Measurements from ENCODE around the gene TTC23L.
A peak's percentile ranks its signal among the peaks of the same experiment; 100 is the strongest.

Gene TTC23L

DNA sequence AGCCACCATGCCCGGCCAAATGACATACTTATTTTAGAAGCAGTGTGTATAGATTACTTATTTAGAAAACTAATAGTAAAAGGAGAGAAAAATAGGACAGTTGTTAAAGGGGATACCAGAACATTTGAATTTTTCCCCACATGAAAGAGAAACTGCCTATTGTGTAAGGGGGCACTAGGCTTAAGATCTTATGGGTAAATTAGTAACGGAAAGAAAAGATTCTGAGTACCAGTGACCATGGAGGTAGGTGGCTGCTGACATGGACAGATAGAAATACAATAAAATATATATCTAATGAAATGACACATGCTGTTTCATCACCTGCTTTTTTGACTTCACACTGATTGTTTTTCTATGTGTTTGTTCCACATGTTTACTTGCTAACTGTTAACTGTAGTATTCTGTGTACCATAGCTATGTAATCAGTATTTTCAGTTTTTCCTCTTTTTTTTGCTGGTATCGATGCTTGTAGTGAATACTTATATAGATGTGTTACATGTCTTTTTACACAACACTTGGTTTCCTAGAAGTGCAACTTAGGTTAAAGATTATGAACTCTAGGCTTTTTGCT, 87.4 kb downstream of the TTC23L start:
- no peak overlapping the region for H3K4me3 ChIP-seq (ENCODE audit: low read depth, low read length)
- no peak for DNase-seq (ENCODE audit: low read depth)
- TF ChIP-seq, protein P1, sequence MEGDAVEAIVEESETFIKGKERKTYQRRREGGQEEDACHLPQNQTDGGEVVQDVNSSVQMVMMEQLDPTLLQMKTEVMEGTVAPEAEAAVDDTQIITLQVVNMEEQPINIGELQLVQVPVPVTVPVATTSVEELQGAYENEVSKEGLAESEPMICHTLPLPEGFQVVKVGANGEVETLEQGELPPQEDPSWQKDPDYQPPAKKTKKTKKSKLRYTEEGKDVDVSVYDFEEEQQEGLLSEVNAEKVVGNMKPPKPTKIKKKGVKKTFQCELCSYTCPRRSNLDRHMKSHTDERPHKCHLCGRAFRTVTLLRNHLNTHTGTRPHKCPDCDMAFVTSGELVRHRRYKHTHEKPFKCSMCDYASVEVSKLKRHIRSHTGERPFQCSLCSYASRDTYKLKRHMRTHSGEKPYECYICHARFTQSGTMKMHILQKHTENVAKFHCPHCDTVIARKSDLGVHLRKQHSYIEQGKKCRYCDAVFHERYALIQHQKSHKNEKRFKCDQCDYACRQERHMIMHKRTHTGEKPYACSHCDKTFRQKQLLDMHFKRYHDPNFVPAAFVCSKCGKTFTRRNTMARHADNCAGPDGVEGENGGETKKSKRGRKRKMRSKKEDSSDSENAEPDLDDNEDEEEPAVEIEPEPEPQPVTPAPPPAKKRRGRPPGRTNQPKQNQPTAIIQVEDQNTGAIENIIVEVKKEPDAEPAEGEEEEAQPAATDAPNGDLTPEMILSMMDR (IDR thresholded peaks at IDR 0.05; ENCODE audit: insufficient read depth, low read depth, low read length, missing control alignments), result no peak

DNA sequence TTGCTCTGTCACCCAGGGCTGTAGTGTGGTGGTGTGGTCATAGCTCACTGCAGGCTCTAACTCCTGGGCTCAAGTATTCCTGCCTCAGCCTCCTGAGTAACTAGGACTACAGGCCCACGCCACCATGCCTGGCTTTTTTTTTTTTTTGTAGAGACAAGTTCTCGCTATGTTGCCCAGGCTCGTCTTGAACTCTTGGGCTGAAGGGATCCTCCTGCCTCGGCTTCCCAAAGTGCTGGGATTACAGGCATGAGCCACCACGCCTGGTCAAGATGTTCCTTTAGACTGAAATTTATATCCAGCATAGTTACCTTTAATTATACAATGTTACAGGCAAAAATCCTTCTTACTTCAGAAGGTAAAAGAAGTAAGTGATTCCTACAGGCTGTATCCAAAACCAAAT, 88.8 kb downstream of the TTC23L start:
- TF ChIP-seq, protein P1 (IDR thresholded peaks at IDR 0.05; ENCODE audit: insufficient read depth, low read depth, low read length, missing control alignments), result no peak
- DNase-seq (ENCODE audit: low read depth), result no peak
- H3K4me3 ChIP-seq (ENCODE audit: low read depth, low read length), result no peak overlapping the region

DNA sequence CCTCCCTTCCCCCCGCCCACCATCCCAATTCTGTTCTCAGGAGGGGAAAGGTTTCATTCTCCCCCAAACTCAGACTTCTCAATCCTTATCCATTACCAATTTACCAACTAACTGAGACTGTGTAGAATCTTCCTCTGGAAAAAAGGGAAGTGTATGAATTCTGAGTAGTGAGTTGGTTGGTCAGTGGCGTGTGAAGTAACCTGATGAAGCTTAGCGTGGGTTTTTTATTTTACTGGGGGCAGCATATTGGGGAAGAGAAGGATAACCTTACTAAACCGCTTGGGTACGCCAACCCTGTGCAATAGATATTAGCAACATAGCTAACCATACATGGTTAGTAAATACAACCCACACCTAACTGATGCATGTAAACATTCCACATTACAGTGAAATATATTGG, 89.3 kb downstream of the TTC23L start:
- no peak for DNase-seq (ENCODE audit: low read depth)
- H3K4me3 ChIP-seq (ENCODE audit: low read depth, low read length), result no peak overlapping the region

DNA sequence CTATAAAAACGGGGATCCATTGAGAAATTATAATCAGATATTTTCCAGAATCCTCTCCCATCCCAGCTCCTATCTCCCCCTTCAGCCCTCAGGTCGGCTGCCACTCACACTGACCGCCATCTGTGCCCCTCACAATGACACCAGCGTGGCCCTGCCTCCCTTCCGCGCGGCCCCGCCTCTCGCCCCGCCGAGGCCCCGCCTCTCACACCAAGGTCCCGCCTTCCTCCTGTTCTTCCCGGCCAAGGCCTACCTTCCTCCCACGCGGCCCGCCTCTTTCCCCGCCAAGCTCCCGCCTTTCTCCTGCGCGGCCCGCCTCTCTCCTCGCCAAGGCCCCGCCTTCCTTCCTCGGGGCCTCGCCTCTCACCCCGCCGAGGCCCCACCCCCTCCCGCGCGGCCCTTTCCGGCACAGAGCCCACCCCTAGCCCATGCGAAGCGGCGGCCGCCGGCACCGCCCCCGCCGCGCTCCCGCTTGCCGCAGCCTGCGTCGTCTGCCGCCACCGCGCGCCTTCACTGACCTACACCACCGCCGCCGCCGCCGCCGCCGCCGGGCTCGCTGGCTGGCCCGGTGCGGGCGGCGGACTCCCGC, 90.3 kb downstream of the TTC23L start, which contains the start of gene DNAJC21:
TSS of gene DNAJC21 (plus strand) at position 426 of the 586 bp plus-strand sequence. CDS start 261 bp downstream, outside the sequence.
- TF ChIP-seq, protein P1 (IDR thresholded peaks at IDR 0.05; ENCODE audit: insufficient read depth, low read depth, low read length, missing control alignments), result no peak
- peak; percentile 98 for DNase-seq (ENCODE audit: low read depth)
- H3K4me3 ChIP-seq (ENCODE audit: low read depth, low read length), result peak within 1 kb of the TSS; percentile 88

More for the DNA sequence above, 89.3 kb downstream of the TTC23L start:
- TF ChIP-seq, protein P1 (IDR thresholded peaks at IDR 0.05; ENCODE audit: insufficient read depth, low read depth, low read length, missing control alignments), result no peak

DNA sequence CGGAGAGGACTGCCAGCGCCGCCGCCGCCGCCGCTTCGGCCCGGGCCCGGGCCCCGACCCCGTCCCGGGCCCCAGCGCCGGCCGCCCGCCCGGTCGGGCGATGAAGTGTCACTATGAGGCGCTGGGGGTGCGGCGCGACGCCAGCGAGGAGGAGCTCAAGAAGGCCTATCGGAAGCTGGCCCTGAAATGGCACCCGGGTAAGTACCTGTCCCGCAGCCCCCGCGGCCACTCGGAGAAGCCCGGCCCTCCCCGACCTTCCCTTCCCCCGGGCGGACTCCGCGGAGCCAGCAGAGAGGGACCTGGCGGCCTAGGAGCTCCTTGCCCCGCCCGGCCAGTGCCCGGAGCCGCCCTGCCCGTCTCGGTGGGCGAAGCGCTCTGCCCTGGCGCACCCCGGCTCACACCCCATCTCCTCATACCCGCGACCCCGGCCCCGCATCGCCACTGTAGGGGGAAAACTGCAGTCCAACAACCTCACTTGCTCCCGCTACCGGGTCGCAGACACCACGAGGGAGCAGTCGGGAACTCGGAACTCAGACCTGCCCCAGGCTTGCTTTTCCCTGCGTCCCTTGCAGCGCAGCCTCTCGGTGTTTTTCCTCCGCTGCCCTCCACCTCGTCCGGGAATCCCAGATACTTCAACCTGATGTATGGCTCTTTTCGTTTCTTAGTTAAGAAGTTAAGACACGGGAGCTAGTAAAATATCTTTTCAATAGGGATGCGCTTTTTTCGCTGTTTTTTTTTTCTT, 90.9 kb downstream of the TTC23L start:
- peak overlapping the region; percentile 88 for H3K4me3 ChIP-seq (ENCODE audit: low read depth, low read length)
- peak; percentile 94 for DNase-seq (ENCODE audit: low read depth)
- TF ChIP-seq, protein P1 (IDR thresholded peaks at IDR 0.05; ENCODE audit: insufficient read depth, low read depth, low read length, missing control alignments), result no peak

DNA sequence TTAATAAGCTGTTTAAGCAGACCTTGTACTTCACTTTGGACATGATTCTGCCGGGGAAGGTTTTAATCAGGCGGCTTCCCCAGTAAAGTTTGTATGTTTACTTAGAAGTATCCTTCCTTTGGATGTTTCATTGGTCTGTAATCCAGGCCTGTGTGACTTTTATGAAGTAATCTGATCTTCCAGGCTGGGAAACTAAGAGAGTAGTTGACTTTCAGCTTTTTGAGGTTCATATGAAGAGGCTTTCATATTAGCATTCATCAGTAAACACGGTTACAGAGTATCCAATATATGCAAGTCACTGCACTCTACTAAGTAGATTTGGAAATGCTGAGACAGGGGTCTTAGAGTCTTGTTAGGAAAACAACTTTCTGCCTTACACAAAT, 91.5 kb downstream of the TTC23L start:
- H3K4me3 ChIP-seq (ENCODE audit: low read depth, low read length), result peak overlapping the region; percentile 88
- TF ChIP-seq, protein P1 (IDR thresholded peaks at IDR 0.05; ENCODE audit: insufficient read depth, low read depth, low read length, missing control alignments), result no peak
- DNase-seq (ENCODE audit: low read depth), result no peak

All from GM12865 (cell line).